ENCODE measurements around the gene ANK3. TPM values are rescaled to one million over a fixed set of nuclear protein-coding genes. Genes with fewer than 3 reads are reported as not detected.

ANK3 gene
- polyA plus RNA-seq, 1 donor (not counting 4 experiments of a cell fraction or from before 2014, with no cell fraction given) = 8.3 TPM

DNA sequence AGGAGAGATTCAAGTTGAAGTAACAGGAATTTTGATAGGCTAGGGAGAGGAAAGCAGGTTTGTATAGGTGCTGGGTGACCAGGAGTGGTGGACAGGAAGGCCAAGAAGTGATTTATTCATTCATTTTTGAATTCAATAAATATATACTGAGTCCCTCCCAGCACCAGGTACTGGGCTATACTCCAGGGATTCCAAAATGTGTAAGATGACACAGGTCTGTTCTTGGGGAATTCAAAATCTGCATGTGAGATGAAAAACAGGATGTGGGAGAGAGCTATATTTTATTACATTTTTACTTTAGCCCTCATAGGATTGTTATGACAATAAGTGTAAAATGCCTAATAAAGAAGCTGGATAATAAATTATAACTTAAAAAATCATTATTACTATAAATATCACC lies 134.9 kb downstream of the ANK3 start:
- H3K36me3 ChIP-seq (ENCODE audit: control insufficient read depth in 2 of 2, extremely low read depth in 1 of 2, insufficient read depth in 2 of 2, low read length in 2 of 2) = no peaks in the 10 kb centered on the region
- H2AFZ ChIP-seq (ENCODE audit: control insufficient read depth, low read length) = no peak overlapping the region
- no peaks in the 10 kb centered on the region for H3K9me1 ChIP-seq (ENCODE audit: control insufficient read depth, extremely low read depth, insufficient read depth, low read length)
- H3K4me2 ChIP-seq (ENCODE audit: control insufficient read depth, extremely low read depth, insufficient read depth, low read depth, low read length) = no peak overlapping the region
- no peaks in the 10 kb centered on the region for H3K9me3 ChIP-seq (ENCODE audit: control insufficient read depth, low read depth, low read length)
- no peaks in the 10 kb centered on the region for H3K79me2 ChIP-seq (ENCODE audit: control insufficient read depth, insufficient read depth, low read length)
- no peak overlapping the region for H3K4me3 ChIP-seq (ENCODE audit: control insufficient read depth in 2 of 3, extremely low read depth in 1 of 3, insufficient read depth in 2 of 3, low read depth in 1 of 3, low read length in 3 of 3)
- no peaks in the 10 kb centered on the region for H4K20me1 ChIP-seq (ENCODE audit: control insufficient read depth, extremely low read depth, insufficient read depth, low read length)
- no peak overlapping the region for H3K27ac ChIP-seq (ENCODE audit: control insufficient read depth, insufficient read depth, low read length)
- DNase-seq (ENCODE audit: low read depth, low spot score) (no peak), FAIRE-seq (no peak)
- no peaks in the 10 kb centered on the region for H3K27me3 ChIP-seq (ENCODE audit: control insufficient read depth, extremely low read depth, insufficient read depth, low read length)
- no peaks in the 10 kb centered on the region for H3K4me1 ChIP-seq (ENCODE audit: control insufficient read depth, extremely low read depth, insufficient read depth, low read length)
- no peak overlapping the region for H3K9ac ChIP-seq (ENCODE audit: control insufficient read depth, extremely low read depth, insufficient read depth, low read length)
- TF ChIP-seq, protein P1, sequence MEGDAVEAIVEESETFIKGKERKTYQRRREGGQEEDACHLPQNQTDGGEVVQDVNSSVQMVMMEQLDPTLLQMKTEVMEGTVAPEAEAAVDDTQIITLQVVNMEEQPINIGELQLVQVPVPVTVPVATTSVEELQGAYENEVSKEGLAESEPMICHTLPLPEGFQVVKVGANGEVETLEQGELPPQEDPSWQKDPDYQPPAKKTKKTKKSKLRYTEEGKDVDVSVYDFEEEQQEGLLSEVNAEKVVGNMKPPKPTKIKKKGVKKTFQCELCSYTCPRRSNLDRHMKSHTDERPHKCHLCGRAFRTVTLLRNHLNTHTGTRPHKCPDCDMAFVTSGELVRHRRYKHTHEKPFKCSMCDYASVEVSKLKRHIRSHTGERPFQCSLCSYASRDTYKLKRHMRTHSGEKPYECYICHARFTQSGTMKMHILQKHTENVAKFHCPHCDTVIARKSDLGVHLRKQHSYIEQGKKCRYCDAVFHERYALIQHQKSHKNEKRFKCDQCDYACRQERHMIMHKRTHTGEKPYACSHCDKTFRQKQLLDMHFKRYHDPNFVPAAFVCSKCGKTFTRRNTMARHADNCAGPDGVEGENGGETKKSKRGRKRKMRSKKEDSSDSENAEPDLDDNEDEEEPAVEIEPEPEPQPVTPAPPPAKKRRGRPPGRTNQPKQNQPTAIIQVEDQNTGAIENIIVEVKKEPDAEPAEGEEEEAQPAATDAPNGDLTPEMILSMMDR (optimal IDR thresholded peaks at IDR 0.05 in 1 of 3, IDR thresholded peaks at IDR 0.05 in 1 of 3, conservative IDR thresholded peaks at IDR 0.05 in 1 of 3; ENCODE audit: extremely low read depth in 1 of 3, insufficient read depth in 2 of 3, low read length in 3 of 3) = no peak
- no peak for TF ChIP-seq EZH2 (IDR thresholded peaks at IDR 0.05; ENCODE audit: low read length)
- dilution Hi-C loops (cut with MboI; ENCODE audit: extremely low pct_ligation_motif_present, low sequenced_read_pairs) = no loop called here

DNA sequence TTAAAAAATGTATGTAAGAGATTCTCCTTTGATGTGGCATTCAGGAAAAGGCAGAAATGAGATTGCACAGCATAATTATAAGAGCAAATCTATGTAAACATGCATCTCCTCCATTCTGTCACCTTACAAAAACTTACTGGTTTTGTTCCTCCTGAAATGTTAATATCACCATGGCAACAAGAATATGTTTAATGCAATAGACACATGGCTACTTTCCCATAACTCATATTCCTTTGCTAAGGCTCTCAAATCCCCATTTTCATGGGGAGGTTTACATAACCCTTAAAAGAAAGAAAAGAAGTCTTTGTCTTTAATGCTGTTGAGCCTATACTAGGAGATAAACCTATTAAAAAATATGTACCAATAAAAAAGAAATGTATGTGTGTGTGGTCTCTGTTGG lies 136.2 kb downstream of the ANK3 start:
- H3K9me3 ChIP-seq (ENCODE audit: control insufficient read depth, low read depth, low read length) = no peaks in the 10 kb centered on the region
- no peaks in the 10 kb centered on the region for H3K9me1 ChIP-seq (ENCODE audit: control insufficient read depth, extremely low read depth, insufficient read depth, low read length)
- H3K4me2 ChIP-seq (ENCODE audit: control insufficient read depth, extremely low read depth, insufficient read depth, low read depth, low read length) = no peak overlapping the region
- no peaks in the 10 kb centered on the region for H3K79me2 ChIP-seq (ENCODE audit: control insufficient read depth, insufficient read depth, low read length)
- H3K4me1 ChIP-seq (ENCODE audit: control insufficient read depth, extremely low read depth, insufficient read depth, low read length) = no peaks in the 10 kb centered on the region
- dilution Hi-C loops (cut with MboI; ENCODE audit: extremely low pct_ligation_motif_present, low sequenced_read_pairs) = no loop called here
- DNase-seq (ENCODE audit: low read depth, low spot score) (no peak), FAIRE-seq (no peak)
- no peaks in the 10 kb centered on the region for H3K27me3 ChIP-seq (ENCODE audit: control insufficient read depth, extremely low read depth, insufficient read depth, low read length)
- no peaks in the 10 kb centered on the region for H3K36me3 ChIP-seq (ENCODE audit: control insufficient read depth in 2 of 2, extremely low read depth in 1 of 2, insufficient read depth in 2 of 2, low read length in 2 of 2)
- no peak overlapping the region for H3K27ac ChIP-seq (ENCODE audit: control insufficient read depth, insufficient read depth, low read length)
- H3K9ac ChIP-seq (ENCODE audit: control insufficient read depth, extremely low read depth, insufficient read depth, low read length) = no peak overlapping the region
- H4K20me1 ChIP-seq (ENCODE audit: control insufficient read depth, extremely low read depth, insufficient read depth, low read length) = no peaks in the 10 kb centered on the region
- H3K4me3 ChIP-seq (ENCODE audit: control insufficient read depth in 2 of 3, extremely low read depth in 1 of 3, insufficient read depth in 2 of 3, low read depth in 1 of 3, low read length in 3 of 3) = no peak overlapping the region
- no peak overlapping the region for H2AFZ ChIP-seq (ENCODE audit: control insufficient read depth, low read length)
- TF ChIP-seq, protein P1 (optimal IDR thresholded peaks at IDR 0.05 in 1 of 3, IDR thresholded peaks at IDR 0.05 in 1 of 3, conservative IDR thresholded peaks at IDR 0.05 in 1 of 3; ENCODE audit: extremely low read depth in 1 of 3, insufficient read depth in 2 of 3, low read length in 3 of 3) = no peak
- no peak for TF ChIP-seq EZH2 (IDR thresholded peaks at IDR 0.05; ENCODE audit: low read length)

Data from keratinocyte (primary cell).